B cell (primary cell): ENCODE data around the gene DCTN3. TPM values are rescaled to one million over a fixed set of nuclear protein-coding genes. Genes with fewer than 3 reads are reported as not detected.

Experiments
- ATAC-seq: fragments of 200-7000 bp; cut with Tn5 transposase; one replicate; pipeline ENCODE4 v1.10.0; 2021; ENCODE audit warnings: low read depth, mild to moderate bottlenecking, moderate number of reproducible peaks, moderate library complexity
- CTCF ChIA-PET: fragments of 350-600 bp; sonication (Branson Sonifier 250); formaldehyde crosslinking; loops from one replicate; lab custom pipeline; 2021; ENCODE audit warnings: antibody characterized with exemption, inconsistent platforms; lab: Charles Lee
- POLR2A ChIA-PET: fragments of 350-600 bp; sonication (Branson Sonifier 250); formaldehyde crosslinking; loops from one replicate; lab custom pipeline; 2021; ENCODE audit warnings: antibody characterized with exemption; lab: Charles Lee
- DNase-seq: peaks from one replicate; pipeline ENCODE4 v3.0.0; 2013
- H2AFZ ChIP-seq: 2 replicates; pipeline ENCODE4 v1.6.1; 2012; ENCODE audit warnings: mild to moderate bottlenecking, low read depth, low read length; ENCODE audit not compliant: insufficient read depth, poor library complexity, severe bottlenecking
- H3K27ac ChIP-seq, 2 donors: 1 replicate in 1 of 2; 2 replicates in 1 of 2; pipeline ENCODE4 v1.5.1; 2012 to 2013; ENCODE audit warnings: low read length in 2 of 2, mild to moderate bottlenecking in 2 of 2, moderate library complexity in 1 of 2
- H3K27me3 ChIP-seq, 4 experiments: fragments of 200-600 bp in 1 of 4; sonication (generic) in 1 of 4; replicated peaks in 1 of 4; 1 replicate in 2 of 4; 2 replicates in 2 of 4; pipeline versions ENCODE4 v1.6.1 to v1.7.0; 2013 to 2016; ENCODE audit warnings: low read length in 3 of 4, mild to moderate bottlenecking in 2 of 4, mixed read lengths in 1 of 4, moderate library complexity in 1 of 4; ENCODE audit not compliant: insufficient read depth in 4 of 4, control insufficient read depth in 3 of 4; ENCODE audit errors: control extremely low read depth in 1 of 4
- H3K36me3 ChIP-seq, 2 experiments: replicated peaks in 1 of 2; 1 replicate in 1 of 2; 2 replicates in 1 of 2; pipeline versions ENCODE4 v1.6.1 to v1.7.1; 2013; ENCODE audit warnings: low read length in 1 of 2; ENCODE audit not compliant: insufficient read depth in 2 of 2, control insufficient read depth in 1 of 2; ENCODE audit errors: control extremely low read depth in 1 of 2, extremely low read depth in 1 of 2
- H3K4me1 ChIP-seq, 2 donors: fragments of 200-600 bp in 1 of 2; sonication (generic) in 1 of 2; 1 replicate in 1 of 2; 2 replicates in 1 of 2; pipeline versions ENCODE4 v1.5.1 to v1.6.1; 2013 to 2017; ENCODE audit warnings: low read length in 2 of 2; ENCODE audit not compliant: control insufficient read depth in 2 of 2, insufficient read depth in 2 of 2
- H3K4me2 ChIP-seq: replicated peaks from 2 replicates; pipeline ENCODE3; 2012; ENCODE audit warnings: mild to moderate bottlenecking, low read depth, low read length; ENCODE audit not compliant: poor library complexity, severe bottlenecking
- H3K4me3 ChIP-seq, 5 experiments: fragments of 200-600 bp in 1 of 5; sonication (generic) in 1 of 5; 1 replicate in 3 of 5; 2 replicates in 2 of 5; pipeline versions ENCODE4 v1.5.1 to v1.7.0; 2011 to 2016; ENCODE audit warnings: low read length in 4 of 5, mild to moderate bottlenecking in 4 of 5, low read depth in 2 of 5, control low read depth in 1 of 5, moderate library complexity in 1 of 5; ENCODE audit not compliant: insufficient read depth in 1 of 5; ENCODE audit errors: control extremely low read depth in 1 of 5, extremely low read depth in 1 of 5
- H3K79me2 ChIP-seq: fragments of 200-600 bp; sonication (generic); one replicate; pipeline ENCODE4 v1.6.0; 2016; ENCODE audit warnings: low read length; ENCODE audit not compliant: control insufficient read depth, insufficient read depth
- H3K9ac ChIP-seq: fragments of 200-600 bp; sonication (generic); 2 replicates; pipeline ENCODE4 v1.6.1; 2017; ENCODE audit warnings: mild to moderate bottlenecking, low read length, moderate library complexity
- H3K9me3 ChIP-seq, 3 donors: one replicate each; pipeline versions ENCODE4 v1.6.1 to v1.7.1; 2013; ENCODE audit warnings: low read length in 2 of 3; ENCODE audit not compliant: control insufficient read depth in 2 of 3, insufficient read depth in 1 of 3; ENCODE audit errors: control extremely low read depth in 1 of 3
- H4K20me1 ChIP-seq: 2 replicates; pipeline ENCODE4 v1.6.0; 2012; ENCODE audit warnings: mild to moderate bottlenecking, low read length; ENCODE audit not compliant: insufficient read depth, control insufficient read depth, poor library complexity, severe bottlenecking
- H3K27ac Mint-ChIP-seq: one replicate; pipeline ENCODE4 v1.8.0; 2021; ENCODE audit warnings: mixed read lengths
- H3K27me3 Mint-ChIP-seq: one replicate; pipeline ENCODE4 v1.8.0; 2021; ENCODE audit warnings: mixed read lengths
- H3K4me1 Mint-ChIP-seq: one replicate; pipeline ENCODE4 v1.8.0; 2021; ENCODE audit warnings: mixed read lengths
- H3K4me3 Mint-ChIP-seq: one replicate; pipeline ENCODE4 v1.8.0; 2021; ENCODE audit warnings: mixed read lengths
- H3K9me3 Mint-ChIP-seq: one replicate; pipeline ENCODE4 v1.8.0; 2022; ENCODE audit warnings: mixed read lengths; ENCODE audit not compliant: insufficient read depth
- CTCF ChIP-seq: fragments of 200-600 bp; IDR thresholded peaks from one replicate; pipeline ENCODE4 v1.8.0; 2022; ENCODE audit warnings: antibody characterized with exemption, mild to moderate bottlenecking
- EZH2 ChIP-seq: IDR thresholded peaks from 2 replicates; pipeline ENCODE4 v1.6.1; 2012; ENCODE audit warnings: borderline replicate concordance, low read depth, mild to moderate bottlenecking, moderate library complexity, low read length; ENCODE audit not compliant: insufficient read depth, poor library complexity, severe bottlenecking
- WGBS: methylation state at CpG from one replicate; pipeline ENCODE4 v1.1.5; 2013; ENCODE audit warnings: missing lambda C conversion rate; ENCODE audit not compliant: insufficient coverage; 5-methylcytosine and 5-hydroxymethylcytosine counted together
- intact Hi-C: fragments of 100-400 bp; cut with micrococcal nuclease; formaldehyde crosslinking; loops from one replicate; pipeline ENCODE4 v1.10.0; 2022
- polyA plus RNA-seq: library from polyadenylated mRNA; depleted of rRNA; stranded (reverse); fragments of >200 nt; gene quantifications from 2 replicates; pipeline ENCODE4 v1.2.3, GENCODE V29; 2012
- total RNA-seq, 2 donors: library from RNA; stranded (reverse); fragments of 120-200 nt in 1 of 2; gene quantifications; 1 replicate in 1 of 2; 2 replicates in 1 of 2; pipeline versions ENCODE4 v1.2.3 to v1.2.4, GENCODE V29; 2013 to 2022

The DCTN3 gene
- total and polyA plus RNA-seq, 2 donors (not counting 1 experiment from before 2014, with no cell fraction given) = 48.2 to 75.0 TPM

GRCh38 chr9:34577400-34578240 is 42.7 kb downstream of the DCTN3 start:
- Histone ChIP-seq H3K9ac (no peak overlapping the region), H3K4me3 (peak overlapping the region in 1 of 5 experiments; percentile 7), H3K4me1 (peaks cover 7 to 15% of the 10 kb centered on the region in 2 donors), H2AFZ (peak overlapping the region; percentile 5), H4K20me1 (no peaks in the 10 kb centered on the region), H3K27ac (no peak overlapping the region), H3K79me2 (no peaks in the 10 kb centered on the region), H3K36me3 (no peaks in the 10 kb centered on the region), H3K27me3 (peaks cover 0 to 74% (median 28%) of the 10 kb centered on the region in 4 experiments), H3K4me2 (peak overlapping the region; percentile 63), H3K9me3 (peaks cover 0 to 12% (median 0%) of the 10 kb centered on the region in 3 donors)
- peaks cover 12% of the 10 kb centered on the region for H3K4me1 Mint-ChIP-seq
- H3K27me3 Mint-ChIP-seq = peaks cover 75% of the 10 kb centered on the region
- TF ChIP-seq EZH2 (no peak), CTCF (no peak)
- no peak overlapping the region for H3K27ac Mint-ChIP-seq
- POLR2A ChIA-PET = no interaction called here
- CTCF ChIA-PET = no interaction called here
- intact Hi-C loops = no loop called here
- DNase-seq = no peak
- ATAC-seq = no peak
- H3K4me3 Mint-ChIP-seq = peak overlapping the region; percentile 54
- H3K9me3 Mint-ChIP-seq = no peaks in the 10 kb centered on the region
- 4% methylated on average over 56 of the region's 62 CpGs for WGBS
